Activated CD4-positive, alpha-beta T cell treated with anti-CD3 and anti-CD28 coated beads, Interleukin-2, Interleukin-6, amounts not matched to agents 100 ng/mL and 50 ng/mL, durations not matched to agents 16 hours and 8 hours (primary cell): ENCODE data around the gene DLX6.
"Not testable (repeated sequence)": the region's sequence is repeated elsewhere in the genome, so short reads cannot be mapped to it uniquely, and the experiment has no call there.

ENCODE experiments used
- DNase-seq: peaks from one replicate; pipeline ENCODE4 v3.0.0-alpha.2; 2020

Gene DLX6

GRCh38 chr7:97024209-97025129 is 19.1 kb downstream of the DLX6 start, which contains the start of gene DLX5:
Gene DLX5 (minus strand): TSS chr7:97024831. CDS start chr7:97024623, 208 bp downstream.
- DNase-seq: no peak

DNA sequence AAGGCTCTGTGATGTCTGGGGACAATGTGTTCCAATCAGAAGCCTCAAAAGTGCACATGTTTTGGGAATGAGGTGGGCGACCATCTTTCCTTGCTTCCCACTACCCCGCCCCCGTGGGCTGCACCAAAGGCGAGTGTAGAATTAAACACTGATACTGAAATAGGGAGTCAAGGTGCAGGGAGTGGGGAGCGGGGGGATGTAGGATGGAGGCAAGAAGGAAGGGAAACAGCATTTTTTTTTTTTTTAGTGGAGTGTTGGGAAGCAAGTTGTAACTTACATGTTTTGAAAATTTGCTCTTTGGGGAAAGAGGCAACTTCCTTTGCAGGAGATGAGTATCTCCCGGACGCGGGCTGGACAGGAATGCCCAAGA is 19.8 kb downstream of the DLX6 start:
- no peak for DNase-seq

GRCh38 chr7:97025983-97026714 is 20.8 kb downstream of the DLX6 start:
- DNase-seq: no peak

DNA sequence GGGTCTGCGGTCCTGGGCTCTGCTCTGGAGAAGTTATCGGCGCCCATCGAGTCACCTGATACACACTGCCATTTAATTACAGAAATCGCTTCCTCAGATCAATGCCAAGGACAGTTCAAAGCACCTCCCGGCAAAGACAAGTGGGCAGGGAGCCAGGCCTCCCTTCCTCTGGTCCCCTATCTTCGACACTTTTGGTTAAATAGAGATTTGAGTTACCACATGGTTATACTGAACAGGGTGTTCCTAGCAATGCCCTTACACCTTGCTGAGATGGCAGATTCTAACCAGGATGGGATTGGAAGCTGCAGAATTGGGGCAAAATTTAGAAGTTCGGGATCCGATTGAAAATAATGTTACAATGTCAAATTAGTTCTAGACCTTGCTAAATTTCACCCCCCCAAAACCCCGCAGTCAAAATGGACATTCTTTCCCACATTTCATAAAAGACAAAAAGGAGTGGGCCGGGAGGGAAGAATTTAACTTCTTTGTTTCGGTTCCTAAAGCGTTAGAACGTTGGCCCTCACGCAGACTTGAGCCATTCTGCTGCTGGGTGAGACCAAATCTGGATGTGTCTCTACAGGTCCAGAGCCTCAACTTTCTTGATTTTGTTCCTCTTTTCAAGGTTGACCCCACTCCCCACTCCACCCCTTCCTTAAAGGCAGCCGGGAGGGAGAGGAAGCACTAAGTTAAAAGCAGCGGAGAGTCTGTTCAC is 21.5 kb downstream of the DLX6 start:
- DNase-seq: no peak

DNA sequence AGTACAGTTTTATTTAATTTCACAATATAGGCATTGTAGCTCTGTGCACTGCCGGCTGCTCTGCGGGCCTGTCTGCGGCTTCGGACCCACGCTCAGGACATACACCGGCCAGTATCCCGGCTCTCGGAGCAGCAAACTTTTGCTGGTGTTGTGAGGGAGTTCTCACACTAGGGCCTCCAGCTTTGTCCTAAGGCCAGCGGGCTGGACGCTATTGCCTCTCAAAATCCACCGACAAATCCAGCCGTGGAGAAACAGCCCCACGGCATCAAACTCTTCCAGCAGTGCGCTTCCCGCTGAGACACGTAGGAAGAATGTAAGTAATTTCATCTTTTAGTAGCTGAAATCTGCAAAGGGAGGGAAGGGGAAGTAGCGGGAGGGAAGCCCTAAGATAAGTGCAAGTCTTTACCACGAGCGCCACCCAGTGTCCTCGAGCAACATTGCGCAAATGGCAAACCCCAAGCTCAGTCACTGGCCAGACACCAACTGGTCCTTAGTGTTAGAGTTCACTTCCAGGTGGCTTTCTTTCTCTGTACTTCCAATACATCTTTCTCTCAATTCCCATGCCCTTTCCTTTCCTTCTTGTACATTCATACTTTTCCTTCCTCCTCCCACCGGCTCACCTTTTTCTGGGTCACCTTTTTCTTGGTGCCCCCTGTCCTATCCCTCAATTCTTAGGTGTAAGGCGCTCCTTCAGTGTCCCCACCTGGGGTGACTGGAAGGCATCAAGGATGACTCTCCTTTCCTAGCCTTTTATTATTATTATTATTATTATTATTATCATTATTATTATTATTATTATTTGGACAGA is 22.3 kb downstream of the DLX6 start:
- DNase-seq: peak; percentile 74

GRCh38 chr7:97034213-97034852 is 29.0 kb downstream of the DLX6 start:
- DNase-seq: not testable (repeated sequence)

- no peak for DNase-seq
Measured at GRCh38 chr7:97039374-97040065, 34.2 kb downstream of the DLX6 start.

GRCh38 chr7:97043281-97043680 is 37.9 kb downstream of the DLX6 start:
- DNase-seq: no peak
